HL-60 (cell line): ENCODE measurements around the gene ANXA8L1.
"Not testable (repeated sequence)": the region's sequence is repeated elsewhere in the genome, so short reads cannot be mapped to it uniquely, and the experiment has no call there.

Experiments
- DNase-seq, 2 experiments: peaks; one replicate each; pipeline ENCODE4 v3.0.0-alpha.2; 2010 to 2020; ENCODE audit warnings: low read depth in 1 of 2, low spot score in 1 of 2
- H3K27ac ChIP-seq: fragments of 250-450 bp; sonication (Bioruptor Pico); replicated peaks from 2 replicates; pipeline ENCODE4 v1.5.1; 2020; ENCODE audit warnings: mild to moderate bottlenecking, moderate library complexity
- H3K27me3 ChIP-seq: fragments of 250-450 bp; sonication (Bioruptor Pico); 2 replicates; pipeline ENCODE4 v1.5.1; 2021; ENCODE audit warnings: mild to moderate bottlenecking, moderate library complexity; ENCODE audit not compliant: insufficient read depth, poor library complexity, severe bottlenecking
- H3K4me3 ChIP-seq: replicated peaks from 2 replicates; pipeline ENCODE4 v1.5.1; 2011; ENCODE audit warnings: mild to moderate bottlenecking, control low read depth, low read length; ENCODE audit not compliant: insufficient read depth

ANXA8L1 gene

GRCh38 chr10:46419570-46420379 lies 44.2 kb downstream of the ANXA8L1 start:
- H3K4me3 ChIP-seq, H3K27ac ChIP-seq, DNase-seq, H3K27me3 ChIP-seq: not testable (repeated sequence)

- not testable (repeated sequence) for H3K27ac ChIP-seq, DNase-seq, H3K27me3 ChIP-seq, H3K4me3 ChIP-seq
These were observed 48.0 kb downstream of the ANXA8L1 start for GRCh38 chr10:46423550-46423949.

GRCh38 chr10:46440942-46441341 lies 65.4 kb downstream of the ANXA8L1 start:
- H3K4me3 ChIP-seq, DNase-seq, H3K27ac ChIP-seq, H3K27me3 ChIP-seq: not testable (repeated sequence)
